ENCODE results near the gene MUC5B. TPM values are rescaled to one million over a fixed set of nuclear protein-coding genes. Genes with fewer than 3 reads are reported as not detected.

Gene MUC5B
- total RNA-seq, 1 experiment from 2014 or later = 24.3 TPM

- Histone ChIP-seq H3K4me3 (ENCODE audit: low read length) (no peak overlapping the region), H3F3A (ENCODE audit: low read length, unreplicated experiment) (no peaks in the 10 kb centered on the region), H3K9me2 (replicated peaks; ENCODE audit: low read length) (no peaks in the 10 kb centered on the region), H3K27ac (ENCODE audit: low read length) (no peak overlapping the region), H4K20me1 (ENCODE audit: low read length) (peaks cover 6% of the 10 kb centered on the region; the same call in 1 of the 2 replicates), H3K27me3 (ENCODE audit: low read length) (no peaks in the 10 kb centered on the region), H3K79me2 (ENCODE audit: low read length) (peaks cover 42% of the 10 kb centered on the region), H3K36me3 (ENCODE audit: low read depth, low read length) (no peaks in the 10 kb centered on the region; the same call in 1 of the 2 replicates), H3K4me1 (ENCODE audit: insufficient read depth, low read length) (peaks cover 13% of the 10 kb centered on the region; the same call in 1 of the 2 replicates), H3K9ac (ENCODE audit: low read length) (no peak overlapping the region), H2AFZ (ENCODE audit: low read length) (no peak overlapping the region), H3K9me3 (ENCODE audit: low read length) (no peaks in the 10 kb centered on the region), H3K4me2 (ENCODE audit: low read length) (no peak overlapping the region)
- DNase-seq (no peak), ATAC-seq (no peak)
- CTCF ChIA-PET = no interaction called here
- POLR2A ChIA-PET (ENCODE audit: unreplicated experiment) = no interaction called here
- no peak for TF ChIP-seq EZH2 (IDR thresholded peaks at IDR 0.05; ENCODE audit: low read length, unreplicated experiment)
- no peak for TF ChIP-seq EZH2phosphoT487 (IDR thresholded peaks at IDR 0.05; ENCODE audit: borderline replicate concordance, low read length)
- no peak for TF ChIP-seq CTCF (conservative IDR thresholded peaks at IDR 0.05; ENCODE audit: low read depth, low read length)
- intact Hi-C loops (cut with micrococcal nuclease) = no loop called here
- no TSS peak for BruUV-seq (replicated peaks)
Observed at GRCh38 chr11:1295591-1295990, 72.7 kb downstream of the MUC5B start.

- ATAC-seq = no peak
- Histone ChIP-seq H4K20me1 (ENCODE audit: low read length) (peaks cover 6% of the 10 kb centered on the region; the same call in 1 of the 2 replicates), H3K4me1 (ENCODE audit: insufficient read depth, low read length) (peaks cover 13% of the 10 kb centered on the region; the same call in 1 of the 2 replicates), H3K4me2 (ENCODE audit: low read length) (no peak overlapping the region), H3K9me2 (replicated peaks; ENCODE audit: low read length) (no peaks in the 10 kb centered on the region), H3K79me2 (ENCODE audit: low read length) (peaks cover 48% of the 10 kb centered on the region), H2AFZ (ENCODE audit: low read length) (no peak overlapping the region), H3K4me3 (ENCODE audit: low read length) (no peak overlapping the region), H3K9ac (ENCODE audit: low read length) (no peak overlapping the region), H3K27me3 (ENCODE audit: low read length) (no peaks in the 10 kb centered on the region), H3K27ac (ENCODE audit: low read length) (no peak overlapping the region), H3K9me3 (ENCODE audit: low read length) (no peaks in the 10 kb centered on the region), H3F3A (ENCODE audit: low read length, unreplicated experiment) (no peaks in the 10 kb centered on the region), H3K36me3 (ENCODE audit: low read depth, low read length) (no peaks in the 10 kb centered on the region; the same call in 1 of the 2 replicates)
- TF ChIP-seq EZH2phosphoT487 (IDR thresholded peaks at IDR 0.05; ENCODE audit: borderline replicate concordance, low read length) = no peak
- TF ChIP-seq CTCF (conservative IDR thresholded peaks at IDR 0.05; ENCODE audit: low read depth, low read length) = no peak
- TF ChIP-seq EZH2 (IDR thresholded peaks at IDR 0.05; ENCODE audit: low read length, unreplicated experiment) = no peak
- ChIA-PET CTCF (no interaction called here), POLR2A (ENCODE audit: unreplicated experiment) (no interaction called here)
- intact Hi-C loops (cut with micrococcal nuclease) = no loop called here
- no peak for DNase-seq
- no TSS peak for BruUV-seq (replicated peaks)
Observed at GRCh38 chr11:1296287-1296686, 73.4 kb downstream of the MUC5B start.

GRCh38 chr11:1297011-1297575, 74.2 kb downstream of the MUC5B start:
- no peaks in the 10 kb centered on the region; the same call in 1 of the 2 replicates for H3K36me3 ChIP-seq (ENCODE audit: low read depth, low read length)

More at GRCh38 chr11:1297011-1297575, 74.2 kb downstream of the MUC5B start:
- H3K4me1 ChIP-seq (ENCODE audit: insufficient read depth, low read length) = peaks cover 13% of the 10 kb centered on the region; the same call in 1 of the 2 replicates
- H4K20me1 ChIP-seq (ENCODE audit: low read length) = peaks cover 6% of the 10 kb centered on the region; the same call in 1 of the 2 replicates
- no peak overlapping the region for H3K9ac ChIP-seq (ENCODE audit: low read length)
- no peaks in the 10 kb centered on the region for H3F3A ChIP-seq (ENCODE audit: low read length, unreplicated experiment)
- TF ChIP-seq CTCF (conservative IDR thresholded peaks at IDR 0.05; ENCODE audit: low read depth, low read length) (no peak), EZH2phosphoT487 (IDR thresholded peaks at IDR 0.05; ENCODE audit: borderline replicate concordance, low read length) (no peak), EZH2 (IDR thresholded peaks at IDR 0.05; ENCODE audit: low read length, unreplicated experiment) (no peak)
- POLR2A ChIA-PET (ENCODE audit: unreplicated experiment) = no interaction called here
- no peaks in the 10 kb centered on the region for H3K9me2 ChIP-seq (replicated peaks; ENCODE audit: low read length)
- no peaks in the 10 kb centered on the region for H3K9me3 ChIP-seq (ENCODE audit: low read length)
- no peak overlapping the region for H3K4me2 ChIP-seq (ENCODE audit: low read length)
- CTCF ChIA-PET = no interaction called here
- intact Hi-C loops (cut with micrococcal nuclease) = no loop called here
- ATAC-seq = no peak
- no TSS peak for BruUV-seq (replicated peaks)
- H3K4me3 ChIP-seq (ENCODE audit: low read length) = no peak overlapping the region
- H3K79me2 ChIP-seq (ENCODE audit: low read length) = peaks cover 56% of the 10 kb centered on the region
- H3K27ac ChIP-seq (ENCODE audit: low read length) = no peak overlapping the region
- H2AFZ ChIP-seq (ENCODE audit: low read length) = no peak overlapping the region
- DNase-seq = no peak
- no peaks in the 10 kb centered on the region for H3K27me3 ChIP-seq (ENCODE audit: low read length)

Measured in PC-3 (cell line).